Measurements from ENCODE around the gene DCST1. TPM values are rescaled to one million over a fixed set of nuclear protein-coding genes. Genes with fewer than 3 reads are reported as not detected.
A peak's percentile ranks its signal among the peaks of the same experiment; 100 is the strongest.

Gene DCST1
- polyA plus RNA-seq, 1 donor, result not detected

- DNase-seq, result no peak
These were observed 18.7 kb upstream of the DCST1 start for GRCh38 chr1:155014709-155015508.

- DNase-seq, result no peak
These were observed 17.9 kb upstream of the DCST1 start for GRCh38 chr1:155015527-155016230.

- no peak for DNase-seq
These were observed 17.3 kb upstream of the DCST1 start for GRCh38 chr1:155016231-155016831.

GRCh38 chr1:155017041-155017945 is 16.3 kb upstream of the DCST1 start:
- peak; percentile 88 for DNase-seq

- DNase-seq, result no peak
These were observed 15.7 kb upstream of the DCST1 start for GRCh38 chr1:155017946-155018316.

GRCh38 chr1:155018617-155019348 is 14.8 kb upstream of the DCST1 start:
- no peak for DNase-seq

- DNase-seq, result no peak
These were observed 14.0 kb upstream of the DCST1 start for GRCh38 chr1:155019377-155020245.

GRCh38 chr1:155022136-155022926 is 11.3 kb upstream of the DCST1 start:
- no peak for DNase-seq

GRCh38 chr1:155022927-155023236 is 10.7 kb upstream of the DCST1 start:
- no peak for DNase-seq

GRCh38 chr1:155023627-155024026 is 10.0 kb upstream of the DCST1 start:
- no peak for DNase-seq

GRCh38 chr1:155024315-155024714 is 9.3 kb upstream of the DCST1 start:
- DNase-seq, result no peak

GRCh38 chr1:155026154-155026553 is 7.5 kb upstream of the DCST1 start:
- DNase-seq, result no peak

GRCh38 chr1:155026588-155026987 is 7.0 kb upstream of the DCST1 start:
- no peak for DNase-seq

GRCh38 chr1:155029513-155030242 is 3.9 kb upstream of the DCST1 start:
- no peak for DNase-seq

- DNase-seq, result no peak
These were observed 3.3 kb upstream of the DCST1 start for GRCh38 chr1:155030243-155030795.

GRCh38 chr1:155030899-155031298 is 2.7 kb upstream of the DCST1 start:
- DNase-seq, result no peak

- no peak for DNase-seq
These were observed 738 bp upstream of the DCST1 start for GRCh38 chr1:155032886-155033285.

GRCh38 chr1:155034318-155035208 is 939 bp downstream of the DCST1 start:
- DNase-seq, result no peak
